Hepatocyte (in vitro differentiated cells): ENCODE data around the gene HYAL1.

ENCODE experiments used
- EZH2 ChIP-seq: fragments of 200-600 bp; sonication (generic); IDR thresholded peaks from 2 replicates; pipeline ENCODE4 v1.6.1; 2016; ENCODE audit warnings: antibody characterized with exemption, mild to moderate bottlenecking, borderline replicate concordance
- TF ChIP-seq, protein P1 (sequence below): fragments of 200-600 bp; sonication (generic); IDR thresholded peaks from 2 replicates; pipeline ENCODE4 v1.5.1; 2016; ENCODE audit warnings: antibody characterized with exemption, mild to moderate bottlenecking; ENCODE audit not compliant: poor library complexity

GRCh38 chr3:50256978-50257890 is 46.1 kb downstream of the HYAL1 start:
- TF ChIP-seq, protein P1, sequence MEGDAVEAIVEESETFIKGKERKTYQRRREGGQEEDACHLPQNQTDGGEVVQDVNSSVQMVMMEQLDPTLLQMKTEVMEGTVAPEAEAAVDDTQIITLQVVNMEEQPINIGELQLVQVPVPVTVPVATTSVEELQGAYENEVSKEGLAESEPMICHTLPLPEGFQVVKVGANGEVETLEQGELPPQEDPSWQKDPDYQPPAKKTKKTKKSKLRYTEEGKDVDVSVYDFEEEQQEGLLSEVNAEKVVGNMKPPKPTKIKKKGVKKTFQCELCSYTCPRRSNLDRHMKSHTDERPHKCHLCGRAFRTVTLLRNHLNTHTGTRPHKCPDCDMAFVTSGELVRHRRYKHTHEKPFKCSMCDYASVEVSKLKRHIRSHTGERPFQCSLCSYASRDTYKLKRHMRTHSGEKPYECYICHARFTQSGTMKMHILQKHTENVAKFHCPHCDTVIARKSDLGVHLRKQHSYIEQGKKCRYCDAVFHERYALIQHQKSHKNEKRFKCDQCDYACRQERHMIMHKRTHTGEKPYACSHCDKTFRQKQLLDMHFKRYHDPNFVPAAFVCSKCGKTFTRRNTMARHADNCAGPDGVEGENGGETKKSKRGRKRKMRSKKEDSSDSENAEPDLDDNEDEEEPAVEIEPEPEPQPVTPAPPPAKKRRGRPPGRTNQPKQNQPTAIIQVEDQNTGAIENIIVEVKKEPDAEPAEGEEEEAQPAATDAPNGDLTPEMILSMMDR = peak; percentile 42
- no peak for TF ChIP-seq EZH2
